Measurements from ENCODE around the gene PPP1R3G.

GRCh38 chr6:5061152-5061551 is 24.0 kb upstream of the PPP1R3G start:
- TF ChIP-seq CTCF (IDR thresholded peaks at IDR 0.05) (no peak), POLR2A (IDR thresholded peaks at IDR 0.05) (no peak)

Data from heart left ventricle (tissue), 13 donors.